Endothelial cell of umbilical vein (primary cell): ENCODE data around the gene SIDT1. TPM values are rescaled to one million over a fixed set of nuclear protein-coding genes. Genes with fewer than 3 reads are reported as not detected.

Source experiments
- BruUV-seq: library from RNA; stranded (reverse); fragments of 400-500 nt; replicated peaks from 2 replicates; lab custom pipeline; 2021; lab: Mats Ljungman, UMichigan
- CTCF ChIA-PET: fragments of 300-600, 350-600 bp; sonication (Branson Sonifier 250); formaldehyde crosslinking; loops from one replicate; lab custom pipeline; 2021; ENCODE audit warnings: antibody characterized with exemption, inconsistent platforms; lab: Charles Lee
- POLR2A ChIA-PET: fragments of 300-600, 350-600 bp; sonication (Branson Sonifier 250); formaldehyde crosslinking; loops from one replicate; lab custom pipeline; 2021; ENCODE audit warnings: antibody characterized with exemption, inconsistent platforms; lab: Charles Lee
- DNase-seq: peaks from one replicate; pipeline ENCODE4 v3.0.0-alpha.2; 2011; ENCODE audit warnings: low read depth, low spot score
- FAIRE-seq: peaks from 2 replicates; lab custom pipeline; 2011; peaks lifted over from hg19 to GRCh38; lab: Jason Lieb, UNC
- H2AFZ ChIP-seq: 2 replicates; pipeline ENCODE4 v1.6.0; 2012; ENCODE audit warnings: low read depth, low read length, control low read depth, inconsistent platforms
- H3K27ac ChIP-seq: 2 replicates; pipeline ENCODE4 v1.5.1; 2011; ENCODE audit warnings: low read depth, mild to moderate bottlenecking, control low read depth, low read length, moderate library complexity; ENCODE audit not compliant: insufficient read depth
- H3K27me3 ChIP-seq, 2 experiments: 2 replicates each; pipeline versions ENCODE4 v1.6.0 to v1.6.1; 2011; ENCODE audit warnings: low read length in 2 of 2, mixed read lengths in 1 of 2; ENCODE audit not compliant: control insufficient read depth in 2 of 2, insufficient read depth in 2 of 2
- H3K36me3 ChIP-seq, 2 experiments: 2 replicates in 1 of 2; 3 replicates in 1 of 2; pipeline ENCODE4 v1.5.1; 2011; ENCODE audit warnings: low read length in 2 of 2, mild to moderate bottlenecking in 1 of 2, moderate library complexity in 1 of 2; ENCODE audit not compliant: control insufficient read depth in 2 of 2, insufficient read depth in 2 of 2; ENCODE audit errors: extremely low read depth in 1 of 2
- H3K4me1 ChIP-seq: 3 replicates; pipeline ENCODE4 v1.5.1; 2011; ENCODE audit warnings: mild to moderate bottlenecking, low read length; ENCODE audit not compliant: control insufficient read depth, insufficient read depth; ENCODE audit errors: extremely low read depth
- H3K4me2 ChIP-seq: 2 replicates; pipeline ENCODE4 v1.6.1; 2011; ENCODE audit warnings: low read length, control low read depth, mixed read lengths; ENCODE audit not compliant: insufficient read depth
- H3K4me3 ChIP-seq, 3 experiments: fragments of 200-600 bp in 1 of 3; sonication (generic), shearing (Covaris generic) in 1 of 3; replicated peaks in 1 of 3; 2 replicates each; pipeline ENCODE4 v1.5.1; 2011 to 2016; ENCODE audit warnings: control low read depth in 3 of 3, low read length in 3 of 3, mild to moderate bottlenecking in 2 of 3, inconsistent platforms in 1 of 3, low read depth in 1 of 3, moderate library complexity in 1 of 3; ENCODE audit not compliant: insufficient read depth in 1 of 3
- H3K79me2 ChIP-seq: 2 replicates; pipeline ENCODE4 v1.6.0; 2012; ENCODE audit warnings: low read length, inconsistent platforms; ENCODE audit not compliant: control insufficient read depth, insufficient read depth
- H3K9ac ChIP-seq: replicated peaks from 2 replicates; pipeline ENCODE3; 2011; ENCODE audit warnings: low read length, control low read depth; ENCODE audit not compliant: insufficient read depth; ENCODE audit errors: extremely low read depth
- H3K9me1 ChIP-seq: replicated peaks from 3 replicates; pipeline ENCODE4 v1.6.0; 2011; ENCODE audit warnings: mild to moderate bottlenecking, low read length; ENCODE audit not compliant: control insufficient read depth, insufficient read depth; ENCODE audit errors: extremely low read depth
- H3K9me3 ChIP-seq: replicated peaks from 2 replicates; pipeline ENCODE4 v1.5.1; 2012; ENCODE audit warnings: low read length, inconsistent platforms; ENCODE audit not compliant: control insufficient read depth, insufficient read depth
- H4K20me1 ChIP-seq: replicated peaks from 2 replicates; pipeline ENCODE3; 2011; ENCODE audit warnings: mild to moderate bottlenecking, low read length; ENCODE audit not compliant: control insufficient read depth, insufficient read depth; ENCODE audit errors: extremely low read depth
- CTCF ChIP-seq, 2 donors: IDR thresholded peaks; 1 replicate in 1 of 2; 2 replicates in 1 of 2; pipeline ENCODE4 v1.5.1; 2011; ENCODE audit warnings: low read length in 2 of 2, mild to moderate bottlenecking in 2 of 2, moderate library complexity in 2 of 2, control low read depth in 1 of 2, inconsistent platforms in 1 of 2, low read depth in 1 of 2; ENCODE audit not compliant: insufficient read depth in 1 of 2; ENCODE audit errors: extremely low read depth in 1 of 2
- EZH2 ChIP-seq: IDR thresholded peaks from 2 replicates; pipeline ENCODE4 v1.6.1; 2012; ENCODE audit warnings: borderline replicate concordance, low read depth, mild to moderate bottlenecking, moderate library complexity, low read length, inconsistent platforms; ENCODE audit not compliant: severe bottlenecking
- FOS ChIP-seq: IDR thresholded peaks from 2 replicates; pipeline ENCODE4 v1.6.1; 2011; ENCODE audit warnings: mild to moderate bottlenecking, low read length, moderate library complexity, borderline replicate concordance; ENCODE audit not compliant: insufficient read depth
- GATA2 ChIP-seq: IDR thresholded peaks from 2 replicates; pipeline ENCODE4 v1.7.0; 2011; ENCODE audit warnings: low read depth, mild to moderate bottlenecking, moderate library complexity, mixed read lengths, low read length; ENCODE audit not compliant: insufficient read length, insufficient read depth
- JUN ChIP-seq: IDR thresholded peaks from 2 replicates; pipeline ENCODE4 v1.6.1; 2011; ENCODE audit warnings: borderline replicate concordance, low read depth; ENCODE audit not compliant: insufficient read length, insufficient read depth
- MYC ChIP-seq: IDR thresholded peaks from one replicate; pipeline ENCODE4 v1.6.1; 2011; ENCODE audit warnings: mild to moderate bottlenecking, low read depth, low read length
- POLR2A ChIP-seq: IDR thresholded peaks from 2 replicates; pipeline ENCODE4 v1.6.1; 2012; ENCODE audit warnings: low read depth, mild to moderate bottlenecking, control low read depth, low read length
- POLR2AphosphoS5 ChIP-seq: IDR thresholded peaks from 2 replicates; pipeline ENCODE4 v1.6.1; 2012; ENCODE audit warnings: low read depth, mild to moderate bottlenecking, control low read depth, low read length, moderate library complexity; ENCODE audit not compliant: insufficient read depth
- dilution Hi-C: fragments of 300-500 bp; cut with MboI; formaldehyde crosslinking; loops from one replicate; pipeline ENCODE4 v1.15.0; 2019; ENCODE audit warnings: low sequenced_read_pairs; ENCODE audit not compliant: extremely low pct_ligation_motif_present
- intact Hi-C: fragments of 100-400 bp; cut with micrococcal nuclease; formaldehyde crosslinking; loops from one replicate; pipeline ENCODE4 v1.10.0; 2022
- polyA plus RNA-seq, 4 experiments: library from polyadenylated mRNA; depleted of rRNA in 3 of 4; stranded (reverse) in 3 of 4; unstranded in 1 of 4; fragments of >200 nt; gene quantifications; 2 replicates each; pipeline versions ENCODE4 v1.2.1 to v1.2.3, GENCODE V29; 2011 to 2012; ENCODE audit warnings: missing spikeins in 1 of 4
- total RNA-seq: library from RNA; stranded (reverse); gene quantifications from 2 replicates; pipeline ENCODE4 v1.2.3, GENCODE V29; 2021
- TF ChIP-seq, protein P1 (sequence below): IDR thresholded peaks from 2 replicates; pipeline ENCODE4 v1.6.1; 2011; ENCODE audit not compliant: insufficient read depth, insufficient read length

SIDT1 gene
- total and polyA plus RNA-seq, 2 donors (not counting 3 experiments of a cell fraction or from before 2014, with no cell fraction given), result 0.07 TPM; not detected in 1

GRCh38 chr3:113559009-113559408 lies 26.7 kb downstream of the SIDT1 start:
- intact Hi-C loops (no loop called here), dilution Hi-C loops (no loop called here)
- Histone ChIP-seq H3K79me2 (no peaks in the 10 kb centered on the region), H3K27me3 (peaks cover 0 to 2% of the 10 kb centered on the region in 2 experiments), H2AFZ (no peak overlapping the region), H3K9ac (no peak overlapping the region), H3K4me2 (no peak overlapping the region), H3K9me3 (no peaks in the 10 kb centered on the region), H3K4me3 (no peak overlapping the region), H4K20me1 (no peaks in the 10 kb centered on the region), H3K4me1 (peaks cover 11% of the 10 kb centered on the region), H3K27ac (no peak overlapping the region), H3K9me1 (no peaks in the 10 kb centered on the region), H3K36me3 (no peaks in the 10 kb centered on the region)
- FAIRE-seq, result no peak
- ChIA-PET CTCF (interaction anchor here (1.7 to 2.0 kb wide), 2 partner anchors 19 to 61 kb away, joined by 3 to 7 read pairs; no protein-coding TSS in a partner anchor), POLR2A (no interaction called here)
- no peak for DNase-seq
- no TSS peak for BruUV-seq
- no peak for TF ChIP-seq POLR2AphosphoS5
- TF ChIP-seq CTCF (IDR thresholded peaks at IDR 0.05; ENCODE audit: extremely low read depth in 1 of 2, insufficient read depth in 1 of 2, low read depth in 1 of 2, low read length in 2 of 2), result no peak
- no peak for TF ChIP-seq FOS
- TF ChIP-seq JUN, result no peak
- no peak for TF ChIP-seq POLR2A
- no peak for TF ChIP-seq GATA2
- TF ChIP-seq EZH2, result no peak
- TF ChIP-seq MYC, result no peak
- TF ChIP-seq, protein P1, sequence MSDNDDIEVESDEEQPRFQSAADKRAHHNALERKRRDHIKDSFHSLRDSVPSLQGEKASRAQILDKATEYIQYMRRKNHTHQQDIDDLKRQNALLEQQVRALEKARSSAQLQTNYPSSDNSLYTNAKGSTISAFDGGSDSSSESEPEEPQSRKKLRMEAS, result no peak
